ENCODE measurements around the gene ANKRD53. TPM values are rescaled to one million over a fixed set of nuclear protein-coding genes. Genes with fewer than 3 reads are reported as not detected.

Gene ANKRD53
- total and polyA plus RNA-seq, 10 donors: 0.22 to 1.7 (median 0.80) TPM; not detected in 2

DNA sequence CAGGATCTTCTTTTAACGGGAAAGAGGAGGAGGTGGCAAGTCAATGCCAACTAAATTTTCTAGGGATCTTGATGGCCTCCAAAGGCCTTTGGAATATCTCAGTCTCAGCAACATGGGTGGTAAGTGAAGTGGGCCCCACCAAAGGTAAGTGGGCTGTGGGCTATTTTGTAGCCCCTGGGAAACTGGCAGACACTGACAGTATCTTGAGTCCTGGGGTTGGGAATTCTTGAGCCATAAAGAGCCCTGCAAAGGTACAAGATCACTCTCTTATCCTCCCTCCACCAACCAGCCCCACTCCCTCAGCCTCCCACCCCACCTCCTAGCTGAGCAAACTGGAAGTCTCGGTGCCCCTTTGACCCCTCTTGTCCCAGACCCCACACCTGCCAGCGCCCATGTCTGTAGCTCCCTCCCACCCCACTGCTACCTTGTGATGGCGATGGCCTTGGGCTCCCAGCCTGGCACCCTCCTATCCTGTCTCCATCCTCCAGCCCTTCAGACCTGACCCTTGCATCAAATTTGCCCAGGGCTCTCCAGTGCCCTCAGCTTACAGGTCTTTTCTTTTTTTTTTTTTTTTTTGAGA lies 34.2 kb upstream of the ANKRD53 start:
- peaks cover 0 to 24% (median 14%) of the 10 kb centered on the region in 6 donors for H3K4me1 ChIP-seq
- peak; percentile 64 for DNase-seq
- H3K27me3 ChIP-seq (replicated peaks in 1 of 7): peaks cover 0 to 90% (median 14%) of the 10 kb centered on the region in 7 donors
- no peaks in the 10 kb centered on the region for H3K36me3 ChIP-seq
- TF ChIP-seq, protein P1, sequence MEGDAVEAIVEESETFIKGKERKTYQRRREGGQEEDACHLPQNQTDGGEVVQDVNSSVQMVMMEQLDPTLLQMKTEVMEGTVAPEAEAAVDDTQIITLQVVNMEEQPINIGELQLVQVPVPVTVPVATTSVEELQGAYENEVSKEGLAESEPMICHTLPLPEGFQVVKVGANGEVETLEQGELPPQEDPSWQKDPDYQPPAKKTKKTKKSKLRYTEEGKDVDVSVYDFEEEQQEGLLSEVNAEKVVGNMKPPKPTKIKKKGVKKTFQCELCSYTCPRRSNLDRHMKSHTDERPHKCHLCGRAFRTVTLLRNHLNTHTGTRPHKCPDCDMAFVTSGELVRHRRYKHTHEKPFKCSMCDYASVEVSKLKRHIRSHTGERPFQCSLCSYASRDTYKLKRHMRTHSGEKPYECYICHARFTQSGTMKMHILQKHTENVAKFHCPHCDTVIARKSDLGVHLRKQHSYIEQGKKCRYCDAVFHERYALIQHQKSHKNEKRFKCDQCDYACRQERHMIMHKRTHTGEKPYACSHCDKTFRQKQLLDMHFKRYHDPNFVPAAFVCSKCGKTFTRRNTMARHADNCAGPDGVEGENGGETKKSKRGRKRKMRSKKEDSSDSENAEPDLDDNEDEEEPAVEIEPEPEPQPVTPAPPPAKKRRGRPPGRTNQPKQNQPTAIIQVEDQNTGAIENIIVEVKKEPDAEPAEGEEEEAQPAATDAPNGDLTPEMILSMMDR (IDR thresholded peaks at IDR 0.05 in 8 of 11, conservative IDR thresholded peaks at IDR 0.05 in 3 of 11): no peak
- TF ChIP-seq POLR2AphosphoS5 (IDR thresholded peaks at IDR 0.05) (no peak), POLR2A (IDR thresholded peaks at IDR 0.05) (no peak)
- H3K27ac ChIP-seq: no peak overlapping the region
- H3K4me3 ChIP-seq: no peak overlapping the region
- intact Hi-C loops (cut with DNase I; ENCODE audit: low total_unique reads): loop anchor here (10.0 kb wide), 1 partner anchor 149 kb away; the partner anchor contains the start of gene FIGLA
- 81 to 82% (median 81%) methylated on average over 4 of the region's 4 CpGs for WGBS, 5 donors
- no peaks in the 10 kb centered on the region for H3K9me3 ChIP-seq

DNA sequence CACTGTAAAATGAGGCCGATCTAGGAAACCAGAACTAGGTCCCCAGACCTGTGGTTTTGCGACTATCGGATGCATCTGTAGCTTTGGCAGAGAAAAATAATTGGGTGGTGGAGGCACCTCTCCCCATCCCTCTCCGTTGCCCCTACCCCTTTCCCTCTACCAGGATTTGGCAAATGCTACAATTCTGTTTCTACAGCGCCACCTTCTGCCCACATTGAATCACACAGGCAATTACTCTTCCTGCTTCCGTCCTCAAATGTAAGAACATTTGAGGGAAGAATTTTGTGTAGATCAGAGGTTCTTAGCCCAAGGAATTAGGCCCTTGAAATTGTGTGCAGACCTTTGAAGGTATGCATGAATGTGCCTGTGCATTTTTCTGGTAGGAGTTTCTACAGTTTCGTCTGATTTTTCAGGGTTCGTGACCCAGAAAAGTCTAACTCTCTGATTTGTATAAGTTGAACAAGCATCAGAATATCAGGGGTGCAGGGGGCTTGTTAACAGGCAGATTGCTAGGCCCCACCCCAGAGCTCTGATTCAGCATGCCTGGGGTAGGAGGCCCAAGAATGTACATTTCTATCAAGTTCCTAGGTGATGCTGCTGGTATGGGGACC lies 31.5 kb upstream of the ANKRD53 start:
- TF ChIP-seq, protein P1 (IDR thresholded peaks at IDR 0.05 in 8 of 11, conservative IDR thresholded peaks at IDR 0.05 in 3 of 11): peak; percentile 53 to 82 (median 72)
- TF ChIP-seq POLR2AphosphoS5 (IDR thresholded peaks at IDR 0.05) (no peak), POLR2A (IDR thresholded peaks at IDR 0.05) (no peak)
- no peak for DNase-seq
- H3K27ac ChIP-seq: no peak overlapping the region
- intact Hi-C loops (cut with DNase I; ENCODE audit: low total_unique reads): loop anchor here (10.0 kb wide), 1 partner anchor 152 kb away; the partner anchor contains the start of gene FIGLA
- H3K4me3 ChIP-seq: no peak overlapping the region
- no peaks in the 10 kb centered on the region for H3K36me3 ChIP-seq
- peaks cover 0 to 88% (median 14%) of the 10 kb centered on the region in 7 donors for H3K27me3 ChIP-seq (replicated peaks in 1 of 7)
- no peaks in the 10 kb centered on the region for H3K9me3 ChIP-seq
- WGBS, 5 donors: 17 to 27% (median 20%) methylated on average over 8 of the region's 8 CpGs
- H3K4me1 ChIP-seq: peaks cover 0 to 24% (median 14%) of the 10 kb centered on the region in 6 donors

DNA sequence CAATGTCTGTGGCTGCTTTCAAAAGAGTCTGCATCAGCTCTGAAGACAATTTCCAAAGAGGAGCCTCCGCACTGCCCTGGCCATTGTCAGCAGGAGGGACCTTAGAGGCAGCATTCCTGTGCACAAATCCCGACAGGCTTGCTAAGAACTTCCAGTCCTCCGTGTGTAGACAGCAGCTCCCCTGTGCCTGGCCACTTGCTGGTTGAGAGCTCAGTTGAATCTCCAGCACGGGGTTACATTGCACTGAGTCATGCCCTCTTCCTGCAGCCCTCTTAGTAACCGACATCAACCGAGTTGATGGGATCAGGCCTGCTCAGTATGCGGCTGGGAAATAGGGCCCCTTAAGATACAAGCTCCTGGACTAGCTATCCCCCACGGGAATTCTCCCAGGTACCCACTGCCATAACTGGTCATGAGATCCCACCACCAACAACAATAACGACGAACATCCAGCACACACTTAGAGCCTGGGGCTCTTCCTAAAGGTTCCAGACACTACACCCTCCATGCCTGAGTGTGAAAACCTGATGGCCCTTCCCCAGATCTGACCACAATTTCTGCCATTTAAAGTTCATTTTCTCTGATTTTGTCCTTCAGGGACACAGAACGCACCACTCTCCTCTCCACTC lies 30.8 kb upstream of the ANKRD53 start:
- peaks cover 0 to 86% (median 14%) of the 10 kb centered on the region in 7 donors for H3K27me3 ChIP-seq (replicated peaks in 1 of 7)

More for the DNA sequence above, 30.8 kb upstream of the ANKRD53 start:
- Histone ChIP-seq H3K4me1 (peaks cover 0 to 24% (median 14%) of the 10 kb centered on the region in 6 donors), H3K27ac (no peak overlapping the region), H3K36me3 (no peaks in the 10 kb centered on the region), H3K9me3 (no peaks in the 10 kb centered on the region), H3K4me3 (peak overlapping the region in 3 of 8 donors; percentile 9 to 58 (median 24))
- TF ChIP-seq, protein P1 (IDR thresholded peaks at IDR 0.05 in 8 of 11, conservative IDR thresholded peaks at IDR 0.05 in 3 of 11): no peak
- TF ChIP-seq POLR2A (IDR thresholded peaks at IDR 0.05): no peak
- no peak for TF ChIP-seq POLR2AphosphoS5 (IDR thresholded peaks at IDR 0.05)
- 33 to 55% (median 46%) methylated on average over 11 of the region's 11 CpGs for WGBS, 5 donors
- intact Hi-C loops (cut with DNase I; ENCODE audit: low total_unique reads): loop anchor here (10.0 kb wide), 1 partner anchor 153 kb away; the partner anchor contains the start of gene FIGLA
- no peak for DNase-seq
